ENCODE results near the gene ZC2HC1B. TPM values are rescaled to one million over a fixed set of nuclear protein-coding genes. Genes with fewer than 3 reads are reported as not detected.

ZC2HC1B gene
- total RNA-seq, 2 experiments from 2014 or later = not detected

DNA sequence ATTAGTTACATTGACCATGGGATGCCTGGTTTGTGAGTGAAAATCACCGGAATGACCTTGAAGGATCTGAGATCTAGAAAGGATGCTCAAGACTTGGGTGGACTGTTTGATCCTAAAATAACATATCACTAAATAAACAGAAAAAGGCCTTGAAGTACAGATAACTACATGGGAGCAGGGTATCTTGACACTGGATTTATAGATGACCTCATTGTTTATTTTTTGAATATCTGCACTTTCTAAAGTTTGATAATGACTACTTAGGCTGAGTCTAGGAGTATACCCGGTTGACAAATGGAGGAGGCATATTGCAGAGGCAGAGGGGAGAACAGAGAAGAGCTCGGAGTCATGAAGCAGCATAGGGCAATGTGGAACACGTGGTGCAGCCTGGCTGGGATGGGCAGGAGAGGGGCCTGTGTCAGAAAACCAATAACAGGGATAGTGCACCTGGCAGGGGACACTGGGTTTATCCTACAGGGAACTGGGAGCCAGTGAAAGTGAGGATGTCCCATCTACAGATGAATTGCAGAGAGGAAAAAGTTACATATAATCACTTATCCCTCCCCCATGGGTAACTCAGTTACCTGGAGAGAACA, 93.5 kb downstream of the ZC2HC1B start:
- intact Hi-C loops (cut with micrococcal nuclease) = no loop called here
- no peaks in the 10 kb centered on the region for H3K27me3 Mint-ChIP-seq (ENCODE audit: low read depth)
- H3K36me3 Mint-ChIP-seq (ENCODE audit: low read depth) = no peaks in the 10 kb centered on the region
- no peaks in the 10 kb centered on the region for H3K9me3 Mint-ChIP-seq
- no peak overlapping the region for H3K27ac Mint-ChIP-seq
- CTCF ChIA-PET = interaction anchor here (2.4 kb wide), 1 partner anchor 18 kb away, joined by 10 read pairs; no protein-coding TSS in a partner anchor
- no peaks in the 10 kb centered on the region for H3K4me1 Mint-ChIP-seq (ENCODE audit: low read depth)
- H3K4me3 Mint-ChIP-seq = no peak overlapping the region
- DNase-seq = no peak

DNA sequence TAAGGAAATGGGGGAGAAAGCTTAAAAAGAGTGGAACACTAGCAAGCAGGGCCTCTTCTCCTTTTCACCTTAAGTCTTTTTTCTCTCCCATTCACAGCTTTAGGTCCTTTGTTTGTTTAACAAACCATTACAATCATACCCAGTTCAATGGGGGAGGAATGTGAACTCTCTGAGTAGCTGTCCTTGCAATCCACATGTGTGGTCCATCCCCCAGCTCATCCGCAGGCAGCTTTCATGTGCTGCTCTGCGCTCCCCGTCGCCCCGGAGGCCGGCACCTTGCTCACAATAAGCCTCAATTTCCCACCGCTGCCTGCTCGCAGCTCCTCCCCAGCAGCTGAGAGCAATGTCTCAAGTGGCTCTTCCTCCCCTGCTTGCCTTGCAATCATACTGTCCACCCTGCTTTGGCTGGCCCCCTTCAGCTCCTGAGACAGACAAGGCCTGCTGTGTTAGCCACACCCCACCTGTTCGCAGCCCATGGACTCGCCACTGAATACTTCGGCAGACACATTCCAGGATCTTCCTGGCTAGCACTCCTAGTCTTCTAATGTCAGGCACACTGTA, 94.6 kb downstream of the ZC2HC1B start:
- Mint-ChIP-seq H3K4me3 (no peak overlapping the region), H3K9me3 (no peaks in the 10 kb centered on the region), H3K27ac (no peak overlapping the region), H3K36me3 (ENCODE audit: low read depth) (no peaks in the 10 kb centered on the region), H3K27me3 (ENCODE audit: low read depth) (no peaks in the 10 kb centered on the region), H3K4me1 (ENCODE audit: low read depth) (no peaks in the 10 kb centered on the region)
- intact Hi-C loops (cut with micrococcal nuclease) = no loop called here
- DNase-seq = no peak
- CTCF ChIA-PET = interaction anchor here (2.4 kb wide), 1 partner anchor 19 kb away, joined by 10 read pairs; no protein-coding TSS in a partner anchor

DNA sequence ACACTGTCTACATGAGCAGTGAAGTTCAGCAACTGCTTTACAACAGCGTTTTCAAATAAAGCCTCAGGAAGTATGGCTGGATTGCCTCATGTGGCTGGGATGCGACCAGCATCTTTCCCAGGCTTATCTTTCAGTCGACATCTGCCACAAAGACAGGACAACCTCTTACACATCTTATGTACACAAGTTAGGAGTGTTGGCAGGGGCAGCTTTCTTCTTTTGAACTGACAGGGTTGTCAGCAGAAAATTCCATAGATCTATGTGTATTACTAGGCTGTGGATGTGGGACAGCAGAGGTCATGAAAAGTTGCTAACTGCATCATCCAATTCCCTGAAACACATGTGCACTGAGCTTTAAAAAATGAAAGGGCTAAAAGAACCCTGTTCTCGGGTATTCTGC, 95.7 kb downstream of the ZC2HC1B start:
- H3K27me3 Mint-ChIP-seq (ENCODE audit: low read depth) = no peaks in the 10 kb centered on the region

DNA sequence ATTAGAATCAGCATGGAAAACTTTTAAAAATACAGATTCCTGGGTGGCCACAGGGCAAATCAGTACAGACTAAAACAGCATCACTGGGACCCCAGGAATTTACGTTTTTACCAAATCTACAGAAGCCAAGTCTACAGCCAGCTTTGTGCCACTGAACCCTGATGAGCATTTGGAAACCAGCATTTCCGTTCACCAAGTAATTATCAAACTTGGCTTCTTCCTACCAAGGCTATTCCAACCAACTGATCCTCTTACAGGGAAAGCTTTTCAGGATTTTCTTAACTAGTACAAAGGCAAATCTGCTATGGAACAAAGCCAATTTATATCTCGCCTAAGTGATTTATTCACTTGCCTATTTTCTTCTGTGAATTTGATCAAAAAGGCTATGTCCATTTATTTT, 96.8 kb downstream of the ZC2HC1B start:
- intact Hi-C loops (cut with micrococcal nuclease) = no loop called here
- Mint-ChIP-seq H3K4me3 (no peak overlapping the region), H3K27me3 (ENCODE audit: low read depth) (no peaks in the 10 kb centered on the region), H3K27ac (no peak overlapping the region), H3K36me3 (ENCODE audit: low read depth) (no peaks in the 10 kb centered on the region), H3K9me3 (no peaks in the 10 kb centered on the region), H3K4me1 (ENCODE audit: low read depth) (no peaks in the 10 kb centered on the region)
- CTCF ChIA-PET = no interaction called here
- no peak for DNase-seq

More for the DNA sequence above, 95.7 kb downstream of the ZC2HC1B start:
- CTCF ChIA-PET = interaction anchor here (2.4 kb wide), 1 partner anchor 20 kb away, joined by 10 read pairs; no protein-coding TSS in a partner anchor
- Mint-ChIP-seq H3K9me3 (no peaks in the 10 kb centered on the region), H3K27ac (no peak overlapping the region), H3K4me3 (no peak overlapping the region), H3K4me1 (ENCODE audit: low read depth) (no peaks in the 10 kb centered on the region), H3K36me3 (ENCODE audit: low read depth) (no peaks in the 10 kb centered on the region)
- intact Hi-C loops (cut with micrococcal nuclease) = no loop called here
- DNase-seq = no peak

DNA sequence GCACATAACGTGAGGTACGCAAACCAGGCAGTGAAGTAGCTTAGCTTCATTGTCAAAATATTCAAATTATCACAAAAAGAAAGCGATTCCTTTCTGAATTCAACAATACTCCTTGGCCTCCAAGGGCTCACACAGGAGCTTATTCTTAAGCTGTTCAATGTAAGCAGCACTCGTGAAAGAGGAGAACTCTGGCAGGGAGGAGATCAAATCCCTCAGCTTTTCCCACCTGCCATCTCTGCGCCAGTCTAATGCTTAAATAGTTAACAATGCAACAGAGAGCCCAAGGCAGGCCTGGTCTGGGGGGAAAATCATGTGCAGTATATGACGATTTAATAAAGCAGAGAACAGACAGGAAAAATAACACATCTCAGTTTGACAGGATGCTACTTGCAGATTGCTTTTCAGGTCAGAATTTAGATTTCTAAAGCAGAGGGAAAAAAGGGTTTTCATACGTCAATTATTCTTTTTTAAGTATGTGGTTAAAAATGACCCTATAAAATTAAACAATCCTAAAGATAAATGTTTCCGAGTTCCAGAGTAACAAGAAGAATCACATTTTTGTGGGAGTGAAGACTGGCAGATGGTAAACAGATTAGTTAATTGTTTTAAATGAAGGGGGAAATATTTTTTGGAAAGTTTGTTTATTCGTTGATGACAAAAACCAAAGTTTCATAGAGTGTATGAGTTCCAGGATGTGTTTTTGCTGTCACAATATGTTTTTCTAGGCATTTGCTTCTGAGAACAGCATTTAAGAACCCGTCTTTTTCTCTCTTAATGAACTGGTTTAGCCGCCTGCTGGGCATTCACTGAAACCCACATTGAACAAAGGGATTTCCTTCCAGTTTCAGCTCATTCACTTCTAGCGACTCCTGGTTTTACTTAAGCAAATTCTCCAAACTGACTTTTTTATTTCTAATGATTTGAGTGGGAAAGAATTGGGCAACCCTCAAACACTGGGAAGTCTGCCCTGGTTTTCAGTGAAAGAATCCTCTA, 97.9 kb downstream of the ZC2HC1B start:
- H3K36me3 Mint-ChIP-seq (ENCODE audit: low read depth) = no peaks in the 10 kb centered on the region
- H3K4me1 Mint-ChIP-seq (ENCODE audit: low read depth) = no peaks in the 10 kb centered on the region
- intact Hi-C loops (cut with micrococcal nuclease) = no loop called here
- no peaks in the 10 kb centered on the region for H3K27me3 Mint-ChIP-seq (ENCODE audit: low read depth)
- no peak overlapping the region for H3K4me3 Mint-ChIP-seq
- H3K9me3 Mint-ChIP-seq = no peaks in the 10 kb centered on the region
- DNase-seq = no peak
- CTCF ChIA-PET = interaction anchor here (2.1 to 2.5 kb wide), 2 partner anchors 20 to 22 kb away, joined by 8 to 9 read pairs; no protein-coding TSS in a partner anchor
- H3K27ac Mint-ChIP-seq = no peak overlapping the region

DNA sequence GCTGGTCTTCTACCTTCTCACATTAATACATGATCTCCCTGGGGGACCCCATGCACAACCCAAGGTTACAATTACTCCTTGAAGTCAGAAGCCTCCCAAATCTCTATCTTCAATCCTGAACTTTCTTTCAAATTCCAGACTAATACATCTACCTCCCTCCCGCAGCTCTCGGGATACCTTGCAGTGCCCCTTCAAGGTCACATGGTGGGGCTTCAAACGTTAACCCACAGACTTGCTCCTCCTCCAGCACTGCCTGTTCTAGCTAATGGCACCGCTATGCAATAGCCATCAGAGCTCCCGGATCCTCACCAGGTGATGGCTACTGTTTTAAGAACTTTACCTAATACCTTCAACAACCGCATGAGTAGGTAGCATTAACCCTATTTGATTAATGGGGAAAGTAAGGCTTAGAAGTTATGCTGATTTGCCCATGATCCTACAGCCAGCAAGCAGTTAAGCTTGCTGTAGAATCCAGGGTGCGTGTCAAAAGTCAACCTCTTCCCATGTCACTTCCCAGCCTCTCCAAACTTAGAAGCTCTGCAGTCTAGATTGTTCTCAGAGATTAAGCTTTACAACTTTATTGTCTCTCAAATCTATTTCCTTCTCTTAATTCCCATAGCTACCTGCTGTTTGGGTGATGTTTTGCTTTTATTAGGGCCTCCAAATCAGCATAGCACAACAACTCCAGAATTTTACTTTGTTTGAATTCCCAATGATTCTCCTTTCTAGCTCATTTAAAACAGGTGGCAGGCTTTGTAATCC, 99.1 kb downstream of the ZC2HC1B start:
- Mint-ChIP-seq H3K27ac (no peak overlapping the region), H3K36me3 (ENCODE audit: low read depth) (no peaks in the 10 kb centered on the region), H3K4me1 (ENCODE audit: low read depth) (no peaks in the 10 kb centered on the region), H3K27me3 (ENCODE audit: low read depth) (no peaks in the 10 kb centered on the region), H3K9me3 (no peaks in the 10 kb centered on the region), H3K4me3 (no peak overlapping the region)
- intact Hi-C loops (cut with micrococcal nuclease) = no loop called here
- no peak for DNase-seq
- CTCF ChIA-PET = interaction anchor here (0.6 to 2.5 kb wide), 6 partner anchors 12 to 220 kb away, joined by 3 to 9 read pairs (median 4); no protein-coding TSS in a partner anchor

DNA sequence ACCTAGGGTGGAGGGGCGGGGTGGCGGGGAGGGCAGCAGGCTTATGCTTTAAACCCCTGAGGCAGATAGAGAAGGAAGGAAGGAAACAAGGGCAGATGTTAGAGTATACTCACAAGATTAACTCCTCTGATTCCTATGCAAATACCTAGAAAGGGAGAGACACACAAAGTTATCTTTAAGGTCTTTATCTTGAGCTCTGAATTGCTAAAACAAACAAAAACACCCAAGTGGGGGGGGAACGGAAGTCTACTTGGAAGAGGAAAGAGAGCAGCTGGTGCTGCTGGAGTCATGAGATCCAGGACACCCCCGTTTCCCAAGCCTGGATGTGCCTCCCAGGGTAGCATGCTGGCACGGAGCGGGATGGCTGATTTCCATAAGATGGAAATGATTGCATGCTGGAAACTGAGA, 100.4 kb downstream of the ZC2HC1B start:
- H3K36me3 Mint-ChIP-seq (ENCODE audit: low read depth) = no peaks in the 10 kb centered on the region
- intact Hi-C loops (cut with micrococcal nuclease) = no loop called here
- no peak overlapping the region for H3K4me3 Mint-ChIP-seq
- no peaks in the 10 kb centered on the region for H3K27me3 Mint-ChIP-seq (ENCODE audit: low read depth)
- no peak for DNase-seq
- CTCF ChIA-PET = interaction anchor here (0.9 to 2.5 kb wide), 3 partner anchors 23 to 25 kb away, joined by 3 to 9 read pairs (median 8); no protein-coding TSS in a partner anchor
- no peak overlapping the region for H3K27ac Mint-ChIP-seq
- H3K9me3 Mint-ChIP-seq = no peaks in the 10 kb centered on the region
- no peaks in the 10 kb centered on the region for H3K4me1 Mint-ChIP-seq (ENCODE audit: low read depth)

DNA sequence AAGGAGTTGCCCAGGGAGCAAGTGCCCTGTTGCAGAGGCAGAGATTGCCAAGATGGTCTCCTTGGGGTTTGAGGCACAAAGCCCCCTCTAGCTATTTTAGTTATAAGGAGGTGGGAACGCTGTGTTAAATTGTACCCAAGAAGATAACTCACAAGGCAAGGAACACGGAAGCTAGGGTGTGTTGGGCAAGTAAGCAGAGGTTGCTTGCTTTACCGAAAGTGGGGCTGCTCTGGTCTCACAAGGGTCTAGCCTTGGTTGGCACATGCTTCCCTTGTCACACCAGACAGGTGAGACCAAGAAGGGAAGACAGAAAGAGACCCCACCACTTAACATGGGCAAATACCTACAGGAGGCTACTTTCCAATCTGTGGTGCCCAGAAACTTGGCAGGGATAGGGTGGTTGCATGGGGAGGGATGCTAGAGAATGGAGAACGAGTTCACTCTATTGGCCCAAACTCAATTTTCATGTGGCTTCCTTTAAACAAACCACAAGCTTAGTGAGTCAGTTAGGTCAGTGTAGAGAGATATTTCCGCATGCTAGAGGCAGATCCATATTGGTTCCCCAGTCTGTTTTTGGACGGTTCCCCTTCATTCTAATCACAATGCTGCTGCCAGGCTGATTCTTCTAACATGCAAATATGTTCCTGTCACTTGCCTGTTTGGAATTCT, 101.4 kb downstream of the ZC2HC1B start:
- H3K4me1 Mint-ChIP-seq (ENCODE audit: low read depth) = no peaks in the 10 kb centered on the region
- H3K36me3 Mint-ChIP-seq (ENCODE audit: low read depth) = no peaks in the 10 kb centered on the region
- no peak overlapping the region for H3K4me3 Mint-ChIP-seq
- no peak overlapping the region for H3K27ac Mint-ChIP-seq
- no peaks in the 10 kb centered on the region for H3K27me3 Mint-ChIP-seq (ENCODE audit: low read depth)
- CTCF ChIA-PET = interaction anchor here (0.9 kb wide), 2 partner anchors 22 to 24 kb away, joined by 3 read pairs; no protein-coding TSS in a partner anchor
- DNase-seq = no peak
- no peaks in the 10 kb centered on the region for H3K9me3 Mint-ChIP-seq
- intact Hi-C loops (cut with micrococcal nuclease) = no loop called here

DNA sequence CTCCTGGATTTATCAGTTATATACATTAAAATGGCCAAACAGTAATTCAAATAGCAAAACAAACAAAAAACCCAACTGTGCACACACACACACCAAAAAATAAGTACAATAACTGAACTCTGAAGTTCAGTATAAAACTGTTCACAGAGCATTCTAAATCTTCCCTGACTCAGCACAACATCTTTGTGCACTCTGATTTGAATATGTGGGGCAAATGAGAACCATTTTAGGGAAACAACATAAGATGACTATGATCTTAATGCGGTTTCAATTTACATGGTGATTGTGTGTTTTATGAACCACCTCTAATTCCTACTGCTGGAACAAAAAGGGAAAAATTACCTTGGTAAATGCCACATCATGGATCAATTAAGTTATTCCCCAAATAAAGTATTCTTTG, 102.0 kb downstream of the ZC2HC1B start:
- no peak overlapping the region for H3K27ac Mint-ChIP-seq
- intact Hi-C loops (cut with micrococcal nuclease) = no loop called here
- no peak overlapping the region for H3K4me3 Mint-ChIP-seq
- no peaks in the 10 kb centered on the region for H3K36me3 Mint-ChIP-seq (ENCODE audit: low read depth)
- CTCF ChIA-PET = interaction anchor here (0.9 kb wide), 1 partner anchor 23 kb away, joined by 3 read pairs; no protein-coding TSS in a partner anchor
- H3K27me3 Mint-ChIP-seq (ENCODE audit: low read depth) = no peaks in the 10 kb centered on the region
- DNase-seq = no peak
- no peaks in the 10 kb centered on the region for H3K4me1 Mint-ChIP-seq (ENCODE audit: low read depth)
- H3K9me3 Mint-ChIP-seq = no peaks in the 10 kb centered on the region

DNA sequence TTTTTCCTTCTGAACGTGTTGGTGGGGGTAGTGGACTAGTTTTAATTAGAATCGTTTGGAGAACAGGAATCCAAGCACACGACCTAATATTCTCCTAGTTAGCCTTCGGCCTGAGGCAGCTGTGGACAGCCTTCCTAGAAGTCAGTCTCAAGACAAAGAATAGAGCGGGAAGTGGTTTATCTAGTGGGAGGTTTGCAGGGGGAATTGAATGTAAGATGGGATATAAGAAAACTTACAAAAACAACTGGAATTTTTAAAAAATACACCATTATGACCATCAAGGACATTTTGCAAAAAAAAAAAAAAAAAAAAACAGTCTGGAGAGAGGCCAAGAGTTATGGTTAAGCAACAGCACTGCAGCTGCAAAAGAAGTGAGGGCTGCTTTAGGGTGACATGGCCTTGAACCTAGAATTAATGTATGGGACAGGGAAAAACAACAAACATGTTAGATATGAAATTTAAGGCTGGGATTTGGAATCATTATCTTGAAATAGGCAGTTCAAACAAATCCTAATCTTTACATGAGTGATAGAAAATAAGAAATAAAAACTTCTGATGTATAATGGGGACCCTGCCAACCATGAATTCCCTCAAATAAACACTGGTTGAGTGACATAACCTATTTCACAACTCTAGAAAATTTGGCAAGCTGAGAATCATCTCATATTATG, 103.6 kb downstream of the ZC2HC1B start:
- Mint-ChIP-seq H3K27ac (no peak overlapping the region), H3K4me3 (no peak overlapping the region), H3K27me3 (ENCODE audit: low read depth) (no peaks in the 10 kb centered on the region), H3K9me3 (no peaks in the 10 kb centered on the region), H3K36me3 (ENCODE audit: low read depth) (no peaks in the 10 kb centered on the region), H3K4me1 (ENCODE audit: low read depth) (no peaks in the 10 kb centered on the region)
- CTCF ChIA-PET = no interaction called here
- DNase-seq = no peak
- intact Hi-C loops (cut with micrococcal nuclease) = no loop called here

DNA sequence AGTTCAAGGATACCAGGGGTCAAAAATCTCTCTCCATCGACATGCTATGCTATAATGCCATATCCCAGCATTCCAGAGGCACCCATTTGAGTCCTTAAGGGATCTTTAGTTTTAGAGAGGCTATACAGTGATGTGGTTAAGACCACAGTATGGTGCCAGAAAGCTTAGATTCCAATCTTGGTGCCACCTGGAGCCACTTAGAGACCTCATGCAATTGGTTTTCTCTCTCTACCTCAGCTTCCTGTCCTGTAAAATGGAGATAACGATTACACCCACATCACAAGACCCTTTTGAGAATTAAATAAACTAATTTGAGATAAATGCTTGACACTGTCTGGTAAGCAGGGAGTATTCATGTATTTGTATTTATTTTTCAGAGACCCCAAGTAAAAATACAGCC, 104.8 kb downstream of the ZC2HC1B start:
- H3K4me3 Mint-ChIP-seq = no peak overlapping the region
- no peaks in the 10 kb centered on the region for H3K27me3 Mint-ChIP-seq (ENCODE audit: low read depth)
- H3K27ac Mint-ChIP-seq = no peak overlapping the region
- H3K36me3 Mint-ChIP-seq (ENCODE audit: low read depth) = no peaks in the 10 kb centered on the region
- no peak for DNase-seq
- H3K4me1 Mint-ChIP-seq (ENCODE audit: low read depth) = no peaks in the 10 kb centered on the region
- no peaks in the 10 kb centered on the region for H3K9me3 Mint-ChIP-seq
- intact Hi-C loops (cut with micrococcal nuclease) = no loop called here
- CTCF ChIA-PET = no interaction called here

Measured in activated naive CD4-positive, alpha-beta T cell treated with anti-CD3 and anti-CD28 coated beads for 36 hours (primary cell).